BE2C (cell line): Measurements from ENCODE around the gene JDP2.

Experiments used
- DNase-seq: peaks from one replicate; pipeline ENCODE4 v3.0.0-alpha.2; 2020
- H3K27me3 ChIP-seq: fragments of 250-450 bp; sonication (Bioruptor Pico); 2 replicates; pipeline ENCODE4 v1.5.1; 2020; ENCODE audit warnings: mild to moderate bottlenecking
- H3K36me3 ChIP-seq: fragments of 250-450 bp; sonication (Bioruptor Pico); 2 replicates; pipeline ENCODE4 v1.5.1; 2020; ENCODE audit warnings: mild to moderate bottlenecking
- H3K4me1 ChIP-seq: fragments of 250-450 bp; sonication (Bioruptor Pico); 2 replicates; pipeline ENCODE4 v1.5.1; 2020
- H3K4me3 ChIP-seq: 2 replicates; pipeline ENCODE4 v1.5.1; 2011; ENCODE audit warnings: low read depth, low read length
- H3K9me3 ChIP-seq: fragments of 250-450 bp; sonication (Bioruptor Pico); 2 replicates; pipeline ENCODE4 v1.5.1; 2020
- CTCF ChIP-seq: IDR thresholded peaks from 2 replicates; pipeline ENCODE4 v1.5.1; 2012; ENCODE audit warnings: mild to moderate bottlenecking, low read depth, low read length

Gene JDP2

GRCh38 chr14:75442166-75442565 is 14.3 kb downstream of the JDP2 start:
- no peak for DNase-seq
- no peaks in the 10 kb centered on the region for H3K27me3 ChIP-seq
- H3K36me3 ChIP-seq: no peaks in the 10 kb centered on the region
- TF ChIP-seq CTCF: no peak
- no peaks in the 10 kb centered on the region; the same call in 1 of the 2 replicates for H3K9me3 ChIP-seq
- no peaks in the 10 kb centered on the region for H3K4me1 ChIP-seq
- H3K4me3 ChIP-seq: no peak overlapping the region

GRCh38 chr14:75442642-75443041 is 14.8 kb downstream of the JDP2 start:
- Histone ChIP-seq H3K27me3 (no peaks in the 10 kb centered on the region), H3K4me1 (no peaks in the 10 kb centered on the region), H3K4me3 (no peak overlapping the region), H3K36me3 (no peaks in the 10 kb centered on the region), H3K9me3 (no peaks in the 10 kb centered on the region; the same call in 1 of the 2 replicates)
- DNase-seq: no peak
- no peak for TF ChIP-seq CTCF

GRCh38 chr14:75443203-75443969 is 15.6 kb downstream of the JDP2 start:
- H3K9me3 ChIP-seq: no peaks in the 10 kb centered on the region; the same call in 1 of the 2 replicates
- no peak for DNase-seq
- no peaks in the 10 kb centered on the region for H3K36me3 ChIP-seq
- TF ChIP-seq CTCF: no peak
- H3K4me3 ChIP-seq: no peak overlapping the region
- H3K27me3 ChIP-seq: no peaks in the 10 kb centered on the region
- H3K4me1 ChIP-seq: no peaks in the 10 kb centered on the region

GRCh38 chr14:75445236-75445635 is 17.4 kb downstream of the JDP2 start:
- Histone ChIP-seq H3K9me3 (no peaks in the 10 kb centered on the region; the same call in 1 of the 2 replicates), H3K27me3 (no peaks in the 10 kb centered on the region), H3K4me1 (no peaks in the 10 kb centered on the region), H3K36me3 (no peaks in the 10 kb centered on the region), H3K4me3 (no peak overlapping the region)
- TF ChIP-seq CTCF: no peak
- DNase-seq: no peak

GRCh38 chr14:75445963-75446362 is 18.1 kb downstream of the JDP2 start:
- Histone ChIP-seq H3K36me3 (no peaks in the 10 kb centered on the region), H3K4me3 (no peak overlapping the region), H3K9me3 (no peaks in the 10 kb centered on the region; the same call in 1 of the 2 replicates), H3K27me3 (no peaks in the 10 kb centered on the region), H3K4me1 (no peaks in the 10 kb centered on the region)
- no peak for TF ChIP-seq CTCF
- no peak for DNase-seq

- TF ChIP-seq CTCF: no peak
- DNase-seq: no peak
- no peaks in the 10 kb centered on the region for H3K36me3 ChIP-seq
- no peaks in the 10 kb centered on the region for H3K27me3 ChIP-seq
- no peak overlapping the region for H3K4me3 ChIP-seq
- no peaks in the 10 kb centered on the region for H3K4me1 ChIP-seq
- H3K9me3 ChIP-seq: no peaks in the 10 kb centered on the region; the same call in 1 of the 2 replicates
These were observed 18.6 kb downstream of the JDP2 start for GRCh38 chr14:75446447-75446846.
